HepG2 (cell line): ENCODE results near the gene PNPLA1. TPM values are rescaled to one million over a fixed set of nuclear protein-coding genes. Genes with fewer than 3 reads are reported as not detected.

Experiments used
- ATAC-seq: fragments of 200-7000 bp; cut with Tn5 transposase; 3 replicates; pipeline ENCODE4 v1.9.1; 2020; ENCODE audit warnings: mild to moderate bottlenecking, moderate library complexity
- BruUV-seq: library from RNA; stranded (reverse); fragments of 400-500 nt; replicated peaks from 2 replicates; lab custom pipeline; 2021; lab: Mats Ljungman, UMichigan
- CTCF ChIA-PET: fragments of 300-600 bp; formaldehyde crosslinking; extraction: SDS; loops from one replicate; lab custom pipeline; 2021; ENCODE audit warnings: low total read pairs, inconsistent platforms, low intra/inter-chr PET ratio; lab: Yijun Ruan, JAX
- POLR2A ChIA-PET: fragments of 350-600 bp; sonication (Branson Sonifier 250); formaldehyde crosslinking; loops from one replicate; lab custom pipeline; 2020; ENCODE audit warnings: antibody characterized with exemption, inconsistent platforms; lab: Yijun Ruan, JAX
- DNase-seq: peaks from one replicate; pipeline ENCODE4 v3.0.0-alpha.2; 2015; ENCODE audit warnings: low spot score
- FAIRE-seq: peaks from 3 replicates; lab custom pipeline; 2011; peaks lifted over from hg19 to GRCh38; lab: Jason Lieb, UNC
- H2AFZ ChIP-seq: one replicate; pipeline ENCODE4 v1.6.1; 2011; ENCODE audit warnings: low read length, inconsistent platforms
- H3K27ac ChIP-seq: fragments of 300-600 bp; 3 replicates; pipeline ENCODE4 v1.8.0; 2011; ENCODE audit warnings: mixed run types, mild to moderate bottlenecking, mixed read lengths, low read length, inconsistent platforms; ENCODE audit not compliant: insufficient read depth; ENCODE audit errors: extremely low read length
- H3K27me3 ChIP-seq, 2 experiments: fragments of 200-600 bp in 1 of 2; 2 replicates in 1 of 2; 3 replicates in 1 of 2; pipeline versions ENCODE4 v1.6.0 to v1.8.0; 2011; ENCODE audit warnings: low read length in 2 of 2, mild to moderate bottlenecking in 2 of 2, moderate library complexity in 2 of 2, inconsistent platforms in 1 of 2; ENCODE audit not compliant: insufficient read depth in 2 of 2, control insufficient read depth in 1 of 2
- H3K36me3 ChIP-seq, 2 experiments: fragments of 200-600 bp in 1 of 2; replicated peaks in 1 of 2; 2 replicates in 1 of 2; 3 replicates in 1 of 2; pipeline versions ENCODE4 v1.5.1 to v1.8.0; 2011; ENCODE audit warnings: low read length in 2 of 2, inconsistent platforms in 1 of 2; ENCODE audit not compliant: insufficient read depth in 2 of 2, control insufficient read depth in 1 of 2
- H3K4me1 ChIP-seq: 2 replicates; pipeline ENCODE4 v1.5.1; 2012; ENCODE audit warnings: low read length, inconsistent platforms; ENCODE audit not compliant: insufficient read depth
- H3K4me2 ChIP-seq: 2 replicates; pipeline ENCODE4 v1.6.0; 2011; ENCODE audit warnings: low read depth, low read length, inconsistent platforms
- H3K4me3 ChIP-seq, 3 experiments: fragments of 200-600 bp in 1 of 3; sonication (generic), shearing (Covaris generic) in 1 of 3; replicated peaks in 1 of 3; 2 replicates each; pipeline ENCODE4 v1.5.1; 2011 to 2016; ENCODE audit warnings: low read length in 3 of 3, inconsistent platforms in 2 of 3, low read depth in 2 of 3, mild to moderate bottlenecking in 2 of 3, control low read depth in 1 of 3, mixed read lengths in 1 of 3; ENCODE audit not compliant: insufficient read depth in 1 of 3
- H3K79me2 ChIP-seq: one replicate; pipeline ENCODE4 v1.6.1; 2011; ENCODE audit warnings: low read length, inconsistent platforms; ENCODE audit not compliant: insufficient read depth
- H3K9ac ChIP-seq: 2 replicates; pipeline ENCODE4 v1.6.0; 2011; ENCODE audit warnings: mild to moderate bottlenecking, low read depth, low read length, inconsistent platforms; ENCODE audit not compliant: insufficient read depth
- H3K9me3 ChIP-seq: 2 replicates; pipeline ENCODE4 v1.5.1; 2012; ENCODE audit warnings: mild to moderate bottlenecking, low read length
- H4K20me1 ChIP-seq: 2 replicates; pipeline ENCODE4 v1.6.0; 2011; ENCODE audit warnings: inconsistent platforms, mild to moderate bottlenecking, low read length, moderate library complexity; ENCODE audit not compliant: insufficient read depth
- ADNP ChIP-seq: sonication (generic); formaldehyde crosslinking; IDR thresholded peaks from 2 replicates; pipeline ENCODE4 v1.4.0; 2020; ENCODE audit warnings: missing genetic modification reagents
- FOXA3 ChIP-seq: IDR thresholded peaks from 2 replicates; pipeline ENCODE4 v1.6.1; 2016; ENCODE audit warnings: missing genetic modification reagents, missing compliant biosample characterization
- MAX ChIP-seq: IDR thresholded peaks from 2 replicates; pipeline ENCODE4 v1.6.1; 2012; ENCODE audit warnings: inconsistent platforms
- MAZ ChIP-seq, 2 experiments: sonication (generic) in 1 of 2; formaldehyde crosslinking in 1 of 2; IDR thresholded peaks; 2 replicates each; pipeline versions ENCODE4 v1.5.0 to v1.6.1; 2012 to 2020; ENCODE audit warnings: low read depth in 2 of 2, mild to moderate bottlenecking in 2 of 2, borderline replicate concordance in 1 of 2, improper control_type of control experiment in 1 of 2, low read length in 1 of 2, missing genetic modification reagents in 1 of 2, moderate library complexity in 1 of 2
- NFKBIZ ChIP-seq: IDR thresholded peaks from 2 replicates; pipeline ENCODE4 v1.6.1; 2018; ENCODE audit warnings: missing genetic modification reagents, missing compliant biosample characterization
- SMYD3 ChIP-seq: sonication (generic); formaldehyde crosslinking; IDR thresholded peaks from 2 replicates; pipeline ENCODE4 v1.8.1; 2023; ENCODE audit warnings: mild to moderate bottlenecking, missing genetic modification reagents
- ZBTB21 ChIP-seq: sonication (generic); formaldehyde crosslinking; IDR thresholded peaks from 2 replicates; pipeline ENCODE4 v1.4.0; 2020; ENCODE audit warnings: missing genetic modification reagents
- ZNF484 ChIP-seq: sonication (generic); formaldehyde crosslinking; IDR thresholded peaks from 2 replicates; pipeline ENCODE4 v1.5.1; 2020; ENCODE audit warnings: mild to moderate bottlenecking, low read depth, missing genetic modification reagents, borderline replicate concordance
- ZNF883 ChIP-seq: sonication (generic); formaldehyde crosslinking; IDR thresholded peaks from 2 replicates; pipeline ENCODE4 v1.5.1; 2020; ENCODE audit warnings: mild to moderate bottlenecking, missing genetic modification reagents; ENCODE audit errors: not compliant biosample characterization
- WGBS: methylation state at CpG from one replicate; pipeline ENCODE4 v1.1.6; 2017; ENCODE audit warnings: low lambda C conversion rate; 5-methylcytosine and 5-hydroxymethylcytosine counted together
- in situ Hi-C: cut with HindIII; loops from 2 replicates; pipeline ENCODE4 v1.10.0; 2017; ENCODE audit warnings: low pct_unique_long_range_greater_than_20kb; ENCODE audit not compliant: extremely low pct_ligation_motif_present
- intact Hi-C: fragments of 100-400 bp; cut with micrococcal nuclease; formaldehyde crosslinking; loops from one replicate; pipeline ENCODE4 v1.10.0; 2022; ENCODE audit not compliant: unreplicated experiment
- polyA plus RNA-seq, 8 experiments: library from polyadenylated mRNA; depleted of rRNA in 3 of 8; stranded (reverse) in 7 of 8; unstranded in 1 of 8; fragments of >200 nt; fragmentation: Illumina TruSeq in 4 of 8; extraction: Trizol in 4 of 8; gene quantifications; 2 replicates each; pipeline versions ENCODE4 v1.2.1 to v1.2.3, GENCODE V29; 2011 to 2016; ENCODE audit warnings: low read depth in 4 of 8, missing spikeins in 1 of 8, mixed read lengths in 1 of 8; ENCODE audit not compliant: insufficient read depth in 1 of 8
- total RNA-seq, 5 experiments: library from RNA; depleted of rRNA; stranded (reverse); fragments of >200 nt; fragmentation: Illumina TruSeq; extraction: Trizol; gene quantifications; 2 replicates each; pipeline ENCODE4 v1.2.3, GENCODE V29; 2016; ENCODE audit warnings: low read depth in 1 of 5
- TF ChIP-seq, protein P1 (sequence below): sonication (generic); formaldehyde crosslinking; IDR thresholded peaks from 2 replicates; pipeline ENCODE4 v1.5.1; 2020; ENCODE audit warnings: mild to moderate bottlenecking, missing genetic modification reagents, moderate library complexity
- TF ChIP-seq, protein P2 (sequence below): sonication (generic); formaldehyde crosslinking; IDR thresholded peaks from 2 replicates; pipeline ENCODE4 v1.9.0; 2021; ENCODE audit warnings: mild to moderate bottlenecking, missing genetic modification reagents
- TF ChIP-seq, protein P3 (sequence below): sonication (generic); formaldehyde crosslinking; IDR thresholded peaks from 2 replicates; pipeline ENCODE4 v1.5.1; 2020; ENCODE audit warnings: missing genetic modification reagents, mild to moderate bottlenecking, borderline replicate concordance

The PNPLA1 gene
- total and polyA plus RNA-seq, 2 of the 13 experiments (the other 11 are each of a cell fraction or from before 2014, with no cell fraction given): not detected

DNA sequence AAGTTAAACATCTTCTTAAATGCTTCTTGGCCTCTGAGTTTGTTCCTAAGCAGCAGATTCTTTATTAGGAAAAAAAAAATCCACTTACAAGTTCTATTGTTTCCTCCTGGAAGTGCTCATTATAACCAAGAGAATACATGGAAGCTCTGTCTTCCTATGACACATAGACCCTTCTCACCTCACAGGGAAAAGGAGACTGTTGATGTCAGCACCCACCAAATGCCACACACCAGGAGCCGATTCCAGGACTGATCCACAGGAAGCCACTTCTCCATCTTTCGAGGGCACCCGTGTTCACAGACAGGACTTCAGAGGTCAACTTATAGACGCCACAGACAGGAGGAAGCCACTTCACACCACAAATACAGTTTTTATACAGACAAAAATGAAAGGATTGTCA is 80.2 kb downstream of the PNPLA1 start:
- ATAC-seq: no peak
- H4K20me1 ChIP-seq: no peaks in the 10 kb centered on the region
- H3K4me3 ChIP-seq: no peak overlapping the region
- no peak overlapping the region for H3K27ac ChIP-seq
- H3K9me3 ChIP-seq: no peaks in the 10 kb centered on the region
- H3K4me2 ChIP-seq: no peak overlapping the region
- in situ Hi-C loops: no loop called here
- WGBS: 24% methylated on average over 4 of the region's 4 CpGs
- BruUV-seq: no TSS peak
- 0 out of 2 replicates have a peak, but pooled peaks cover 5% of the 10 kb centered on the region for H3K4me1 ChIP-seq
- no peak for DNase-seq
- H3K79me2 ChIP-seq: no peaks in the 10 kb centered on the region
- ChIA-PET CTCF (no interaction called here), POLR2A (no interaction called here)
- no peak overlapping the region for H3K9ac ChIP-seq
- H3K27me3 ChIP-seq: peaks cover 0 to 9% of the 10 kb centered on the region in 2 experiments; a peak in 3 of 5 replicates
- FAIRE-seq: no peak
- TF ChIP-seq SMYD3 (CRISPR knock-in tag) (no peak), ADNP (CRISPR knock-in tag) (no peak), FOXA3 (no peak), ZNF883 (CRISPR knock-in tag) (no peak), ZNF484 (CRISPR knock-in tag) (no peak), NFKBIZ (CRISPR knock-in tag) (no peak), MAZ (IDR thresholded peaks at IDR 0.05; ENCODE audit: borderline replicate concordance, low read depth, low read length) (no peak), MAZ (CRISPR knock-in tag; IDR thresholded peaks at IDR 0.05; ENCODE audit: low read depth) (no peak), ZBTB21 (no peak), MAX (no peak)
- TF ChIP-seq, protein P1, sequence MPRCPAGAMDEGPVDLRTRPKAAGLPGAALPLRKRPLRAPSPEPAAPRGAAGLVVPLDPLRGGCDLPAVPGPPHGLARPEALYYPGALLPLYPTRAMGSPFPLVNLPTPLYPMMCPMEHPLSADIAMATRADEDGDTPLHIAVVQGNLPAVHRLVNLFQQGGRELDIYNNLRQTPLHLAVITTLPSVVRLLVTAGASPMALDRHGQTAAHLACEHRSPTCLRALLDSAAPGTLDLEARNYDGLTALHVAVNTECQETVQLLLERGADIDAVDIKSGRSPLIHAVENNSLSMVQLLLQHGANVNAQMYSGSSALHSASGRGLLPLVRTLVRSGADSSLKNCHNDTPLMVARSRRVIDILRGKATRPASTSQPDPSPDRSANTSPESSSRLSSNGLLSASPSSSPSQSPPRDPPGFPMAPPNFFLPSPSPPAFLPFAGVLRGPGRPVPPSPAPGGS (CRISPR knock-in tag): no peak
- TF ChIP-seq, protein P2, sequence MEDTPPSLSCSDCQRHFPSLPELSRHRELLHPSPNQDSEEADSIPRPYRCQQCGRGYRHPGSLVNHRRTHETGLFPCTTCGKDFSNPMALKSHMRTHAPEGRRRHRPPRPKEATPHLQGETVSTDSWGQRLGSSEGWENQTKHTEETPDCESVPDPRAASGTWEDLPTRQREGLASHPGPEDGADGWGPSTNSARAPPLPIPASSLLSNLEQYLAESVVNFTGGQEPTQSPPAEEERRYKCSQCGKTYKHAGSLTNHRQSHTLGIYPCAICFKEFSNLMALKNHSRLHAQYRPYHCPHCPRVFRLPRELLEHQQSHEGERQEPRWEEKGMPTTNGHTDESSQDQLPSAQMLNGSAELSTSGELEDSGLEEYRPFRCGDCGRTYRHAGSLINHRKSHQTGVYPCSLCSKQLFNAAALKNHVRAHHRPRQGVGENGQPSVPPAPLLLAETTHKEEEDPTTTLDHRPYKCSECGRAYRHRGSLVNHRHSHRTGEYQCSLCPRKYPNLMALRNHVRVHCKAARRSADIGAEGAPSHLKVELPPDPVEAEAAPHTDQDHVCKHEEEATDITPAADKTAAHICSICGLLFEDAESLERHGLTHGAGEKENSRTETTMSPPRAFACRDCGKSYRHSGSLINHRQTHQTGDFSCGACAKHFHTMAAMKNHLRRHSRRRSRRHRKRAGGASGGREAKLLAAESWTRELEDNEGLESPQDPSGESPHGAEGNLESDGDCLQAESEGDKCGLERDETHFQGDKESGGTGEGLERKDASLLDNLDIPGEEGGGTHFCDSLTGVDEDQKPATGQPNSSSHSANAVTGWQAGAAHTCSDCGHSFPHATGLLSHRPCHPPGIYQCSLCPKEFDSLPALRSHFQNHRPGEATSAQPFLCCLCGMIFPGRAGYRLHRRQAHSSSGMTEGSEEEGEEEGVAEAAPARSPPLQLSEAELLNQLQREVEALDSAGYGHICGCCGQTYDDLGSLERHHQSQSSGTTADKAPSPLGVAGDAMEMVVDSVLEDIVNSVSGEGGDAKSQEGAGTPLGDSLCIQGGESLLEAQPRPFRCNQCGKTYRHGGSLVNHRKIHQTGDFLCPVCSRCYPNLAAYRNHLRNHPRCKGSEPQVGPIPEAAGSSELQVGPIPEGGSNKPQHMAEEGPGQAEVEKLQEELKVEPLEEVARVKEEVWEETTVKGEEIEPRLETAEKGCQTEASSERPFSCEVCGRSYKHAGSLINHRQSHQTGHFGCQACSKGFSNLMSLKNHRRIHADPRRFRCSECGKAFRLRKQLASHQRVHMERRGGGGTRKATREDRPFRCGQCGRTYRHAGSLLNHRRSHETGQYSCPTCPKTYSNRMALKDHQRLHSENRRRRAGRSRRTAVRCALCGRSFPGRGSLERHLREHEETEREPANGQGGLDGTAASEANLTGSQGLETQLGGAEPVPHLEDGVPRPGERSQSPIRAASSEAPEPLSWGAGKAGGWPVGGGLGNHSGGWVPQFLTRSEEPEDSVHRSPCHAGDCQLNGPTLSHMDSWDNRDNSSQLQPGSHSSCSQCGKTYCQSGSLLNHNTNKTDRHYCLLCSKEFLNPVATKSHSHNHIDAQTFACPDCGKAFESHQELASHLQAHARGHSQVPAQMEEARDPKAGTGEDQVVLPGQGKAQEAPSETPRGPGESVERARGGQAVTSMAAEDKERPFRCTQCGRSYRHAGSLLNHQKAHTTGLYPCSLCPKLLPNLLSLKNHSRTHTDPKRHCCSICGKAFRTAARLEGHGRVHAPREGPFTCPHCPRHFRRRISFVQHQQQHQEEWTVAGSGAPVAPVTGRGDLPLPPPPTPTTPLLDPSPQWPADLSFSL (CRISPR knock-in tag): no peak
- TF ChIP-seq, protein P3, sequence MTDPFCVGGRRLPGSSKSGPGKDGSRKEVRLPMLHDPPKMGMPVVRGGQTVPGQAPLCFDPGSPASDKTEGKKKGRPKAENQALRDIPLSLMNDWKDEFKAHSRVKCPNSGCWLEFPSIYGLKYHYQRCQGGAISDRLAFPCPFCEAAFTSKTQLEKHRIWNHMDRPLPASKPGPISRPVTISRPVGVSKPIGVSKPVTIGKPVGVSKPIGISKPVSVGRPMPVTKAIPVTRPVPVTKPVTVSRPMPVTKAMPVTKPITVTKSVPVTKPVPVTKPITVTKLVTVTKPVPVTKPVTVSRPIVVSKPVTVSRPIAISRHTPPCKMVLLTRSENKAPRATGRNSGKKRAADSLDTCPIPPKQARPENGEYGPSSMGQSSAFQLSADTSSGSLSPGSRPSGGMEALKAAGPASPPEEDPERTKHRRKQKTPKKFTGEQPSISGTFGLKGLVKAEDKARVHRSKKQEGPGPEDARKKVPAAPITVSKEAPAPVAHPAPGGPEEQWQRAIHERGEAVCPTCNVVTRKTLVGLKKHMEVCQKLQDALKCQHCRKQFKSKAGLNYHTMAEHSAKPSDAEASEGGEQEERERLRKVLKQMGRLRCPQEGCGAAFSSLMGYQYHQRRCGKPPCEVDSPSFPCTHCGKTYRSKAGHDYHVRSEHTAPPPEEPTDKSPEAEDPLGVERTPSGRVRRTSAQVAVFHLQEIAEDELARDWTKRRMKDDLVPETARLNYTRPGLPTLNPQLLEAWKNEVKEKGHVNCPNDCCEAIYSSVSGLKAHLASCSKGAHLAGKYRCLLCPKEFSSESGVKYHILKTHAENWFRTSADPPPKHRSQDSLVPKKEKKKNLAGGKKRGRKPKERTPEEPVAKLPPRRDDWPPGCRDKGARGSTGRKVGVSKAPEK (CRISPR knock-in tag): no peak
- TF ChIP-seq, all 625 proteins: peak for 0
- Histone ChIP-seq H3K36me3 (no peaks in the 10 kb centered on the region), H2AFZ (no peak overlapping the region)
- intact Hi-C loops: no loop called here
